Femur (tissue), 1 donor: ENCODE results near the gene LRG1.

Experiments
- DNase-seq: peaks from one replicate; pipeline ENCODE4 v3.0.0-alpha.2; 2017

Gene LRG1

DNA sequence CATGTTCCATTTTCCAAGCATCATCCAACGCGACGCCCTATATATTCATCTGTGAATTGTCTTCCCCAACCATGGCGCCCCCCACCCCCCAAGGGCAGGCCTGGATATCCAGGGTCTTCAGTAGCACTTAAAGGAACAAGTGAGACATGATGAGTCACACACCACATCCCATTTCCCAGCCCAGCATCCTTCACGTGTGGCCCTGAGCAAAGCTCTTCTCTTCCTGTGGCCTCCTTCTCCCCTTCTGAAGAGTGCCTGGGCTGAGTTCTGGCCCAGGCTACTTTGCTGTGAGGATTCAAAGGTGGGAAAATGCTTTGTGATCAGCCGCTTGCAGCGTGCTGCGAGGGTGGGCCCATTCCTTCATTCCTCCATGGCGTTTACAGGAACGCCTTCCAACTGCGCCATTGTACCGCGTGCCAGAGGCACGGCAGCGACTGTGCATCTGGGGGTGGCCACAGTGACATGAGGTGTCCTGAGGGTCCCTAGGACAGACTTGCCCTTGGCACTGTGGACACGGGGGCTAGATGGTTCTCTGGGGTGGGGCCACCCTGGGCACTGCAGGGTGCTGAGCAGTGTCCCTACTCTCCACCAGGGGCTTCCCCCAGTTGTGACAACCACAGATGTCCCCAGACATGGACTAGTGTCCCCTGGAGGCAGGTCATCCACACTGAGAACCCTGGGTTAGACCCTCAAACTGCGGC is 33.2 kb downstream of the LRG1 start:
- no peak for DNase-seq

DNA sequence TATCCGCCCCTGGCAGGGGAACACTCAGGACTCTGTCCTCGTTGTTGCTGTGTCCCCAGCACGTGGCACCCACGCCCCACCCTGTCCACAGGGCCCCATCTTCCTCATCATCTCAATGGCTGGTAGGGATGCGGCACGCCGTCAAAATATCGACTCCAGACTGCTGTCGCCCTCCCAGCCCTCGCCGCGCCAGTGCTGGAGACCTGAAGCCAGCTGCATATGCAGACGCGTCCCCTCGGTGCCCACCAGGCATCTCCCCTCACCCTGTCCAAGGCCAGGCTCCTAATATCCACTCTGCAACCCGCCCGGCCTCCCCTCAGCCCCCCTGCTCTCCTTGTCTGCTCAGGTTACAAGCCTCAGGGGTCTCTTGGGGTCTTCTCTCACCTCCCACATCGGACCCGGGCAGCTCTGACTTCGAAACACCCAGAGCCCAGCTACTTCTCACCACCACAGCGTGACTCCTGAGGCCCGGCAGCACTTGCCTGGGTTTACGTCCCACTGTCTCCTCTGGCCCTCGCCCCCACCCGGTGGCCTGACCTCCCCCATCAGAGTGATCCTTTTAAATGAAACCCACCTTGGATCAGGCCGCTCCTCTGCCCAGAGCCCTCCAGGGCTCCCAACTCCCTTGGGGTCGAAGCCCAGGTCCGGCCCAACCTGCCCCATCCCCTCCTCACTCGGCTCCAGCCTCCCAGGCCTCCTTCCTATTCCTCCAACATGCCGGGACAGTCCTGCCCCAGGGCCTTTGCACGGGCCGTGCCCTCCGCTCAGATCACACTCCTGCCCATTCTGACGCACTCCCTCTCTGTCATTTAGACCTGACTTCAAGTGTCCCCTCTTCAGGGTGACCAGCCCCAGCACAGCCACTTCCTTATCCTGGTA is 34.0 kb downstream of the LRG1 start:
- no peak for DNase-seq

DNA sequence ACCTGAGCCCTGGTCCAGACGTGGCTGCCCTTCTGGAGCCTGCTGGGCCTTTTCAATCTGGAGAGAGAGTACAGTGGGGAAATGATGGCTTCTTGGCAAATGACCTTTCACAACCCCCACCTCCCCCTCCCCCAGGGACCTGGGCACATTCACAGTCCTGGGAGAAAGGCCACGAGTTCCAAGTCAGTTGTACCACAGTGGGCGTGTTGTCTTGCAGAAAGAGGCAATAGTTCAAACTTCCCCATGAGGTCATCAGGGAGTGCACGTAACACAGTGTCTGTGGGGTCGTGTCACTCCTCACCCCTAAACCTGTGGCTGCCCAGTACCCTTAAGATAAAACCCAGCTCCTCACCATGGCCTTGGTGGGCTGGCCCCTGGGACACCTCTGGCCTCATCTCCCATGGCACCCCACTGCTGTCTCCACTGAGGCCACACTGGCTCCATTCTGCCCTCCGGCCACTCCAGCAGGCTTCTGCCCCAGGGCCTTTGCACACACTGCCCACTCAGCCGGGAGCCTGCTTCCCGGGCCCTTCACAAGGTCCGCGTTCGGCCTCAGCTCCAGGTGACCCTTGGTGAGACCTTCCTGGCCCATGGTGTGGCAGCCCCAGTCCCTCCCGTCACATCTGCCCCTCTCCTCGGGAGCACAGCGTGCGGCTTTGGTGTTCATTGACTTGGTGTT is 34.8 kb downstream of the LRG1 start:
- no peak for DNase-seq

GRCh38 chr19:4504297-4504701 is 35.5 kb downstream of the LRG1 start:
- peak; percentile 72 for DNase-seq

DNA sequence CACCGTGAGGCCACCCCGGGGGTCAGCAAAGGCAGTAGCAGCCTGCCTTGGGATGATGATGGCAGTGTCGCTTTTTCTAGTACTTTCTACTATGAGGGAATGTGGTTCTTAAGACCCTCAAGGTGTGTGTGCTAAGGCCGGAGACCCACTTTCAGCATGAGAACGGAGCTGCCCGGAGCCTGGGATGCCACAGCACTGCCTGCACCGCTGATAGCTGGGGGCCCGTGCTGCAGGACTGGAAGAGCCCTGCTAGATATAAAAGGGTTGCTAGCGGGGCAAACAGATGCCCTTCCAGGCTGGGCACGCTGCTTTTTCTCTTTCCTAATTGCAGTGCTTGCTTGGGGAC is 36.0 kb downstream of the LRG1 start:
- DNase-seq: no peak

DNA sequence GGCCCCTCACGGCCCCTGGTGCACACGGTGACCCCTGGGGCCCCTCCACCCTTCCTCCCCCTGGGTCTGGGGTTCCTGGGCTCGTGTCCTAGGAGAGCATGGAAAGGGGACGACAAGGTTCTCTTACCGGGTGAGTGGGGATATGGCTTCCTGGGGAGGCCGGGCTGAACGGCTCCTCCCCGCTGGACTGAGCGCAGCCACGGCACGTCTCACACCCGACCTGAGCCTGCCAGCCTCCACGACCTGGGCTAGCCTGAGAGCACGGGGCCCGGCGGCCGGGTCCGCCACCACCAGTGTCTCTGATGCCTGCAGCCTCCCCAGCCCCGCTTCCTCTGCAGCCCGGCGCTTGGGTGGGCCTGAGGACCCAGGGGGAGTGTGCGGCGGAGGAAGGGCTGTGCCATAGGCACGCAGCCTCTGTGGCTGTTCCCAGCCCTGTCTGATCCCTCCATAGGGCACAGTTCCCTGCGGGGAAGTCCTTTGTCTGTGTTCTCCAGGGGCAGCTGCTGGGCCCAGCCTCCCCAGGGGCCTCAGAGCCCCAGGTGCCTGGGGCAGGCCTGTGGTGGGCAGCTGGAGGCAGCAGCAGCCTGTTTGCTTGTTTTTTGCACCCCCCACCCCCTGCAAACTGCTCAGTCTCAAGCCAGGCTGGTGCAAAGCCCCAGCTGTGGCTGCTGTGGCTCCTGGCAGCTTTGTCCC is 36.6 kb downstream of the LRG1 start:
- DNase-seq: no peak

- DNase-seq: no peak
Measured at GRCh38 chr19:4502282-4503131, 37.3 kb downstream of the LRG1 start.

DNA sequence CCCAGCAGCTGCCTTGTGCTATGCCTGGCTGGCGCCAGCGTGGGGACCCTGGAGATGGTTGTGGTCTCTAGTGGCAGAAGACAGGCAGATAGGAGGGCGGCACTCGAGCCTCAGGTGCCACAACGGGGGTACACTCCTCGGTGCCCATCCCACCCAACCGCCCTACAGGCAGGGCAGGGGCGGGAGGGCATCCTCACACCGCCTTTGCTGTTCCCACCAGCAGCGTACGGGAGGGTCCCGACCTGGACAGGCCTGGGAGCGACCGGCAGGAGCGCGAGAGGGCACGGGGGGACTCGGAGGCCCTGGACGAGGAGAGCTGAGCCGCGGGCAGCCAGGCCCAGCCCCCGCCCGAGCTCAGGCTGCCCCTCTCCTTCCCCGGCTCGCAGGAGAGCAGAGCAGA is 38.1 kb downstream of the LRG1 start:
- no peak for DNase-seq

DNA sequence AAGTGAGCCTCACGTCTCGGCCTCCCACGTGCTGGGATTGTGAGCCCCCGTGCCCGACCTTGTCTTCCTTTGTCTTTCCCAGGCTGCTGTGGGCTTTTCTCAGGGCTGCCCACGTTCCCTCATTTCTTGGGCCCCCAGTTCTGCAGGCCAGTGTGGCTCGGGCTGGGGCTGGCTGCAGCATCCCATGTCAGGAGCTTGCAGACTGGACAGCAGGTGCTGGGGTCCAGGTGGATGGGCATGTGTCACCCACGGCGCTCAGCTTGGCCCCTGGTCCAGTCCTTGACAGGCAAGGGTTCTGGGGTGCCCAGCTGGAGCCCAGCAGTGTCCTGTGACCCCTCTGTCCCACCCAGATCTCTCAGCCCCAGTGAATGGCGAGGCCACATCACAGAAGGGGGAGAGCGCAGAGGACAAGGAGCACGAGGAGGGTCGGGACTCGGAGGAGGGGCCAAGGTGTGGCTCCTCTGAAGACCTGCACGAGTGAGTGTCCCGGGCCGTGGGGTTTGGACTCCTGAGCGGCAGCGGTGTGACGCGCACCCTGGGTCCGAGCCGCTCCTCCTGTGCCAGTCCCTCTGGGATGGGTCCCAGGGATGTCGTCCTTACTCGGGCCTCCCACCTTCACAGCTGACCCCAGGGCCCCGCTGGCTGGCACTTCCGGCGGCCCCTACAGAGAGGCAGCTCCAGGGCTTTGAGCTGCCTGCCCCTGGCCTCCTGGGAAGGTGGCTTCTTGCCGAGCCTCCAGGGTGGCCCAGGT is 38.8 kb downstream of the LRG1 start:
- DNase-seq: no peak

DNA sequence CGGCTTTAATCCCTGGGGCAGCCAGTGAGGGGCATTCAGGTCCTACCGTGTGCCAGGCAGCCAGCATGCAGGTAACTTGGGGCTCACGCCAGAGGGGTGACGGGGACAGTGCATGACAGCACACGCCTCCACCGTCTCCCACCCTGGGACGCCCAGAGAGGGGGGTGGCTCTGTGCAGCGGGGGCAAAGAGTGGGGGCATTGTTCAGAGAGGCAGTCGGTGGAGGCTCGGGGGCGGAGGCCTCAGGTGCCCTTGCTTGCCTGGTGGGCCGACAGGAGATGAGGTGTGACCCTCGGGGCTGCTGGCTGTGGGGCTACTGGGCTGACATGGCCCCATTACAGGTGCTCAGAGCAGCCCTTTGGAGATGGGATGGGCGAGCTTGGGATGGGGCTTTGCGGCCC is 40.0 kb downstream of the LRG1 start:
- no peak for DNase-seq

DNA sequence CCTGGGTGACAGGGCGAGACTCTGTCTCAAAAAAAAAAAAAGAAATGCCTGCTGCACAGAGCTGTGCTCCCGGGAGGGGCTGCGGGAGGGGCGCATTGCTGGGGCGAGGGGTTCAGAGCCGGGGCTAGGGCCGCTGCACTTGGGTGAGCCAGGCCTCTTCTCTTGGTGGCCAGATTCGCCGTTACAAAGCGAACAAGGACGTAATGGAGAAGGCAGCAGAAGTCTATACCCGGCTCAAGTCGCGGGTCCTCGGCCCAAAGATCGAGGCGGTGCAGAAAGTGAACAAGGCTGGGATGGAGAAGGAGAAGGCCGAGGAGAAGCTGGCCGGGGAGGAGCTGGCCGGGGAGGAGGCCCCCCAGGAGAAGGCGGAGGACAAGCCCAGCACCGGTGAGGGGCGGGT is 40.5 kb downstream of the LRG1 start:
- no peak for DNase-seq

DNA sequence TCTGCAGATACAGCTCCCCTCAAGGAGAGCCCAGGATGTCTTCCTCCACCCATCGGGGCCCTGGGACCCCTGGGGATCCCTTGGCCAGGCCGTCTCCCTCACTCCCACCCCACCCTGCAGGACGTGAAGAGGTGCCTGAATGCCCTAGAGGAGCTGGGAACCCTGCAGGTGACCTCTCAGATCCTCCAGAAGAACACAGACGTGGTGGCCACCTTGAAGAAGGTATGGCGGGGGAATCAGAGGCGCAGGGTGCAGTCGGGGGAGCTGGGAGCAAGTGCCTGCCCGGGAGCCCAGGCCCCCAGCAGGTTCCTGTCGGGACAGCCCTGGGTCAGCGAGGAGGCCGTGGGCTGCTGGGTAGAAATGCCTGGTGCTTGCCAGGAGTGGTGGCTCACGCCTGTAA is 41.1 kb downstream of the LRG1 start:
- no peak for DNase-seq

- no peak for DNase-seq
Measured at GRCh38 chr19:4497770-4498389, 42.0 kb downstream of the LRG1 start.

GRCh38 chr19:4496304-4496703 is 43.5 kb downstream of the LRG1 start:
- DNase-seq: no peak

GRCh38 chr19:4495471-4495870 is 44.4 kb downstream of the LRG1 start:
- no peak for DNase-seq

GRCh38 chr19:4494691-4495064 is 45.2 kb downstream of the LRG1 start:
- no peak for DNase-seq

DNA sequence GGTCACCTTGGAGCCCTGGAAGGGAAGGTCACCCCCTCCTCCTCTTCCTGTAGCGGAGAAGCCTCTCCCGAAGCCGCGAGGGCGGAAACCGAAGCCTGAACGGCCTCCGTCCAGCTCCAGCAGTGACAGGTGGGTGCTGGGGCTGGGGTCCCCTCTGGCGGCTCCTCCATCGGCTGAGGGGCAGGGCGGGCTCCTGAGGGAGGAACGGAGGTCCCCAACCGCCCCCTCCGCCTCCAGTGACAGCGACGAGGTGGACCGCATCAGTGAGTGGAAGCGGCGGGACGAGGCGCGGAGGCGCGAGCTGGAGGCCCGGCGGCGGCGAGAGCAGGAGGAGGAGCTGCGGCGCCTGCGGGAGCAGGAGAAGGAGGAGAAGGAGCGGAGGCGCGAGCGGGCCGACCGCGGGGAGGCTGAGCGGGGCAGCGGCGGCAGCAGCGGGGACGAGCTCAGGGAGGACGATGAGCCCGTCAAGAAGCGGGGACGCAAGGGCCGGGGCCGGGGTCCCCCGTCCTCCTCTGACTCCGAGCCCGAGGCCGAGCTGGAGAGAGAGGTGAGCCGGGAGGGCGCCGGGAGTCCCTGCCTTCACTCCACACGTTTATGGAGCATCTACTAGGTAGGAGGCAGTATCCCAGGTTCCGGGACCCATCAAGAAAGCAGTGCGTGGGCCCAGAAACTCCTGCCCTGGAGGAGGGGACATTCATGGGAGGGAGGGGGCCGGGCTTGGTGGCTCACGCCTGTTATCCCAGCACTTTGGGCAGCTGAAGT is 45.7 kb downstream of the LRG1 start:
- DNase-seq: no peak

GRCh38 chr19:4493104-4493928 is 46.5 kb downstream of the LRG1 start:
- DNase-seq: no peak

DNA sequence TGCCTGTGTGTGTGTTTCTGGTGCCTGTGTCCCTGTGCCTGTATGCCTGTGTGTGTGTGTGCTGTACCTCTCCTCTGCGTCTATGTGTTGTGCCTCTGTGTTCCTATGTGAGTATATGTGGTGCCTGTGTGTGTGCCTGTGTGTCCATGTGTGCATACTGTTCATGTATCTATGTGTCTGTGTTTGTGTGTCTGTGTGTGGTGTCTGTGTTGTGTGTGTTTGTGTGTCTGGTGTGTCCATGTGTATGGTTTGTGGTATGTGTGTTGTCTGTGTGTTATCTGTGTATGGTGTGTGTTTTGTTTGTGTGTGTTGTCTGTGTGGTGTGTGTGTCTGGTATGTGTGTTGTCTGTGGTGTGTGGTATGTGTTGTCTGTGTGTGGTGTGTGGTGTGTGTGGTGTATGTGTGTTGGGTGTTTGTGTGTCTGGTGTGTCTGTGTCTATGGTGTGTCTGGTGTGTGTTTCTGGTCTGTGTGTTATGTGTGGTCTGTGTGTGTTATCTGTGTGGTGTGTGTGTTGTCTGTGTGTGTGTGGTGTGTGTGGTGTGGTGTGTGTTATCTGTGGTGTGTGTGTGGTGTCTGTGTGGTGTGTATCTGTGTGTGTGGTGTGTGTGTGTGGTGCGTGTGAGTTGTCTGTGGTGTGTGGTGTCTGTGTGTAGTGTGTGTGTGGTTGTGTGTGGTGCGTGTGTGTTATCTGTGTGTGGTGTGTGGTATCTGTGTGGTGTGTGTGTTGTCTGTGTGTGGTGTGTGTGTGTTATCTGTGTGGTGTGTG is 47.3 kb downstream of the LRG1 start:
- no peak for DNase-seq
